Lower leg skin (tissue), 3 donors: ENCODE results near the gene FAM156A.
"Not testable (repeated sequence)": the region's sequence is repeated elsewhere in the genome, so short reads cannot be mapped to it uniquely, and the experiment has no call there.

Experiments
- CTCF ChIP-seq, 3 donors: fragments of 450-650 bp; IDR thresholded peaks; one replicate each; pipeline ENCODE4 v1.5.1; 2016; ENCODE audit warnings: antibody characterized with exemption in 3 of 3, mild to moderate bottlenecking in 3 of 3, moderate library complexity in 2 of 3
- POLR2A ChIP-seq, 2 donors: fragments of 450-650 bp; IDR thresholded peaks; one replicate each; pipeline ENCODE4 v1.6.1; 2016 to 2017; ENCODE audit warnings: antibody characterized with exemption in 2 of 2, mild to moderate bottlenecking in 1 of 2, moderate library complexity in 1 of 2

DNA sequence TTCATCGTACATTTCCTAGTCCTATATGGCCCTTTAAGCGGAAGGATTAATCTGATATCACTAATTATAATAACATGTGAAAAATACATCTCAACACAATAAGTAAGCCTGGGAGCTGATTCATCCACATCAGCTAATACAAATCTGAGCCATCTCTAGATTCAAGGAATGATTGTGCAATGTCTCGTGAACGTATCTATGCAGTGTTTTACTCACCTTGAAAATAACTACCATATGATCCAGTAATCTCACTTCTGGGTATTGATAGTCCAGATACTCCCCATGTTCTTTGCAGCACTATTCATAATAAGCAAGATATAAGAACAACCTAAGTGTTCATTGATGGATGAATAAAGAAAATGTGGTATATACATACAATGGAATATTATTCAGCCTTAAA is 17.6 kb downstream of the FAM156A start:
- TF ChIP-seq CTCF, POLR2A (IDR thresholded peaks at IDR 0.05): not testable (repeated sequence)
